Epithelial cell of esophagus (primary cell): ENCODE data around the gene RIPPLY3.
"Not testable (repeated sequence)": the region's sequence is repeated elsewhere in the genome, so short reads cannot be mapped to it uniquely, and the experiment has no call there.

Experiments
- DNase-seq: peaks from one replicate; pipeline ENCODE4 v3.0.0; 2010; ENCODE audit warnings: low read depth
- H3K4me3 ChIP-seq: 2 replicates; pipeline ENCODE4 v1.5.1; 2011; ENCODE audit warnings: mild to moderate bottlenecking, low read length, control low read depth
- CTCF ChIP-seq: IDR thresholded peaks from 2 replicates; pipeline ENCODE4 v1.5.1; 2011; ENCODE audit warnings: low read depth, mild to moderate bottlenecking, low read length, control low read depth, inconsistent platforms; ENCODE audit not compliant: insufficient read depth; ENCODE audit errors: missing control alignments

Gene RIPPLY3

GRCh38 chr21:37043818-37044217 is 37.3 kb downstream of the RIPPLY3 start:
- no peak overlapping the region for H3K4me3 ChIP-seq
- DNase-seq = no peak
- no peak for TF ChIP-seq CTCF

GRCh38 chr21:37044643-37045042 is 38.1 kb downstream of the RIPPLY3 start:
- no peak overlapping the region for H3K4me3 ChIP-seq
- TF ChIP-seq CTCF = no peak
- DNase-seq = no peak

- H3K4me3 ChIP-seq = no peak overlapping the region
- DNase-seq = no peak
- TF ChIP-seq CTCF = no peak
Measured at GRCh38 chr21:37045149-37045548, 38.6 kb downstream of the RIPPLY3 start.

GRCh38 chr21:37045556-37045955 is 39.1 kb downstream of the RIPPLY3 start:
- no peak overlapping the region for H3K4me3 ChIP-seq
- TF ChIP-seq CTCF = no peak

GRCh38 chr21:37047079-37047478 is 40.6 kb downstream of the RIPPLY3 start:
- no peak for TF ChIP-seq CTCF
- H3K4me3 ChIP-seq = no peak overlapping the region
- DNase-seq = peak; percentile 64

More at GRCh38 chr21:37045556-37045955, 39.1 kb downstream of the RIPPLY3 start:
- no peak for DNase-seq

GRCh38 chr21:37049741-37050140 is 43.2 kb downstream of the RIPPLY3 start:
- DNase-seq, H3K4me3 ChIP-seq: not testable (repeated sequence)

GRCh38 chr21:37055271-37055855 is 48.9 kb downstream of the RIPPLY3 start:
- DNase-seq = no peak
- TF ChIP-seq CTCF = no peak
- no peak overlapping the region for H3K4me3 ChIP-seq

- H3K4me3 ChIP-seq = no peak overlapping the region
- DNase-seq = no peak
- TF ChIP-seq CTCF = no peak
Measured at GRCh38 chr21:37057614-37058013, 51.1 kb downstream of the RIPPLY3 start.
